Fibroblast of mammary gland (primary cell): Measurements from ENCODE around the gene TAS2R20.
A peak's percentile ranks its signal among the peaks of the same experiment; 100 is the strongest.

Source experiments
- DNase-seq: peaks from one replicate; pipeline ENCODE4 v3.0.0-alpha.2; 2010; ENCODE audit warnings: low read depth
- H3K4me3 ChIP-seq: 2 replicates; pipeline ENCODE4 v1.5.1; 2011; ENCODE audit warnings: low read depth, mild to moderate bottlenecking, low read length, moderate library complexity; ENCODE audit not compliant: control insufficient read depth
- CTCF ChIP-seq: conservative IDR thresholded peaks from 2 replicates; pipeline ENCODE4 v1.5.1; 2011; ENCODE audit warnings: low read depth, low read length, inconsistent platforms; ENCODE audit not compliant: control insufficient read depth, insufficient read depth

TAS2R20 gene

GRCh38 chr12:11022520-11022919 is 24.4 kb upstream of the TAS2R20 start, which contains the start of gene TAS2R19:
Gene TAS2R19 (minus strand): TSS chr12:11022620. CDS start chr12:11022571, 49 bp downstream.
- no peak for DNase-seq
- no peak for TF ChIP-seq CTCF
- H3K4me3 ChIP-seq: no peak within 1 kb of the TSS

GRCh38 chr12:11016937-11017336 is 18.8 kb upstream of the TAS2R20 start:
- no peak overlapping the region for H3K4me3 ChIP-seq
- DNase-seq: no peak
- TF ChIP-seq CTCF: no peak

- H3K4me3 ChIP-seq: no peak overlapping the region
- no peak for DNase-seq
- TF ChIP-seq CTCF: no peak
Observed at GRCh38 chr12:11015775-11016430, 17.8 kb upstream of the TAS2R20 start.

GRCh38 chr12:11014234-11014633 is 16.1 kb upstream of the TAS2R20 start:
- TF ChIP-seq CTCF: no peak
- H3K4me3 ChIP-seq: no peak overlapping the region
- DNase-seq: peak; percentile 67

- no peak for TF ChIP-seq CTCF
- no peak overlapping the region for H3K4me3 ChIP-seq
- no peak for DNase-seq
Observed at GRCh38 chr12:11007608-11008007, 9.5 kb upstream of the TAS2R20 start.

GRCh38 chr12:10994307-10994706 is 3.8 kb downstream of the TAS2R20 start:
- no peak for TF ChIP-seq CTCF
- DNase-seq: no peak
- no peak overlapping the region for H3K4me3 ChIP-seq
